DMS 273 (cell line): ENCODE results near the gene CUL7.
A peak's percentile ranks its signal among the peaks of the same experiment; 100 is the strongest.

Source experiments
- DNase-seq: peaks from one replicate; lab custom pipeline; 2025; ENCODE audit not compliant: unreplicated experiment; lab: John Stamatoyannopoulos, UW

The CUL7 gene

DNA sequence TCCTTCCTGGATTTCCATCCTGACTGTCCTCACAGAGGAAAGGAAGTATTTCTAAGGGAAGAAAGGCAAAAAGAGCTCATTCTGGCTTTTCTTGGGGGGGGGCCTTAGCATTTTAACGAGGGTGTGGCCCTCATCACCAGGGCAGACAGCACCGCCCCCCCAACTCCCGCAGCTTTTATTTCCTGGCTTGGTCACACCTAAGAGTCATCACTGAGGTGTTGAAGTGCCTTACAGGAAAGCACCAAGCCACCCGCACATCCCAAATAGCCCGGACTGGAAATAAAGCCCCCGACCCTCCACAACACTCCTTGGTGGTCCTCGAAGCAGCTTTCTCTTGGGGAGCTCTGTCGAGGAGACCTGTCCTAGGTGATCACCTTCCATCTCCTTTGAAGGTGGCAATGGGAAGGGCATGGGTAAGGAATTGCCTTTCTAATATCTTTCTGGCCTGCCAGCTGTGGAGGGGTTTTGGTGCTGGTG, 23.7 kb upstream of the CUL7 start:
- no peak for DNase-seq

DNA sequence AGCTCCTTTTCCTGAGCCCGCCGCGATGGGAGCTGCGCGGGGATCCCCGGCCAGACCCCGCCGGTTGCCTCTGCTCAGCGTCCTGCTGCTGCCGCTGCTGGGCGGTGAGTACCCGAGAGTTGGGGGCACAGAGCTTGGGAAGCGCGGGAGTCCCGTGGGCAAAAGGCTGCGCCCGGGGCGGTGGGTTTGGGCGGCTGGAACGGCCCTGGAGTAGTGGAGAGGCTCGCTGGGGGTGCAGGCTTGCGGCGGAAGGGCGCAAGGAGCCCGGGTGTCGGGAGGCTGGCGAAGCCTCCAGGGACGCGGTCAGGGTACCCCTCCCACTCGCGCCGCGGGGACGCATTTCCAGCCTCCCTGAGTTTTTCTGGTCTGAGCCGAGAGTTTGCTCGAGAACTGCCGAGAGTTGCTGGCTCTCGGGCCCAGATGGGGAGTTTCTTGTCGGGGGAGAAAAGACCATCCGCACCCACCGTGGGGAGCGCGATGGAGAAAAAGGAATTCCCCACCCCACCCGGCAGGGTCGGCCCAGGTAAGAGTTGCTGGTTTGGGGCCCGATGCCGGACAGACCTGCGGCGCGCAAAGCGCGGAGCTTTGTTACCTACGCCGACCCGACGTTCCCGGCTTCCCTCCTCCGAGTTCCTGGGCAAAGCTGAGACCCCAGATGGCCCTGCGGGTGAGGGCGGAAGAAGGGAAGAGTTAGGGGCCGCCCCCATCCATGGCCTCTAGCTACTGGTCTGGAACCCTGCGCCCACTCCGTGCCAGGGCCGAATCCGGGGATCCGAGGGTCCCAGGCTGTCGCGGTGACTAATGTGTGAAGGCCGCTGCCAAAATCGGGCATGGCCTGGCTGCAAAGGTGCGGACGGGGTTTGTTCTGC, 23.0 kb upstream of the CUL7 start:
- DNase-seq, result peak; percentile 80

DNA sequence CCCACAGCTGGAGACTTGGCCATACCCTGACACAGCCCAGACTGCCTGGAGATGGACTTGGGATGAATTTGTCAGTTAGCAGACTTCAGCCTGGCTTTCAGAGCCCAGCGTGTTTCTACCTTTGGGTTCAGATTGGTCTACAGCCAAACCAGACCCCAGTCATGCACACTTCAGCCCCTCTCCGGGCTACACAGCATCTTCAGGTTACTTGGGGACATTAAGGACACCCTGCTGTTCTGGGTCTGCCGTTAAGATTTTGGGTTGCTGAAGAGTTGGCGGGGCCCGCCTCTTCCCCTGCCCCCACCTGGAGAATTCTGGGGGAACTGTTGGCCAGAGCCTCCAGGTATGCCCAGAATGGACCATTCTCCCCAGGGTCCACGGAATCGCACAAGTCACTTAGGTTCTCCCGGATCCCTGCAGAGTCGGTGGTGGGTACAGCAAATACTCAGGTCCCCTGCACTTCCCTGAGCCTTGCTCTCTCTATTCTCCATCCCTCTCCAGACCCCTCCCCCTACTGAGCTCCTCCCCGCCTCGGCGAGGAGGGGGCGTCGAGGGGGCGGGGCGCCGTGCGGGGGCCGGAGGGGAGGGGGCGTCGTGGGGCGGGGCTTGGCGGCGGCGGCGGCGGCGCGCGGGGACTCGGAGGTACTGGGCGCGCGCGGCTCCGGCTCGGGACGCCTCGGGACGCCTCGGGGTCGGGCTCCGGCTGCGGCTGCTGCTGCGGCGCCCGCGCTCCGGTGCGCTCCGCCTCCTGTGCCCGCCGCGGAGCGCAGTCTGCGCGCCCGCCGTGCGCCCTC, 22.2 kb upstream of the CUL7 start, which contains the start of gene PTK7:
PTK7 (plus strand) TSS at position 645 of the 794 bp plus-strand sequence. CDS start 175 bp downstream, outside the sequence.
- peak; percentile 90 for DNase-seq

DNA sequence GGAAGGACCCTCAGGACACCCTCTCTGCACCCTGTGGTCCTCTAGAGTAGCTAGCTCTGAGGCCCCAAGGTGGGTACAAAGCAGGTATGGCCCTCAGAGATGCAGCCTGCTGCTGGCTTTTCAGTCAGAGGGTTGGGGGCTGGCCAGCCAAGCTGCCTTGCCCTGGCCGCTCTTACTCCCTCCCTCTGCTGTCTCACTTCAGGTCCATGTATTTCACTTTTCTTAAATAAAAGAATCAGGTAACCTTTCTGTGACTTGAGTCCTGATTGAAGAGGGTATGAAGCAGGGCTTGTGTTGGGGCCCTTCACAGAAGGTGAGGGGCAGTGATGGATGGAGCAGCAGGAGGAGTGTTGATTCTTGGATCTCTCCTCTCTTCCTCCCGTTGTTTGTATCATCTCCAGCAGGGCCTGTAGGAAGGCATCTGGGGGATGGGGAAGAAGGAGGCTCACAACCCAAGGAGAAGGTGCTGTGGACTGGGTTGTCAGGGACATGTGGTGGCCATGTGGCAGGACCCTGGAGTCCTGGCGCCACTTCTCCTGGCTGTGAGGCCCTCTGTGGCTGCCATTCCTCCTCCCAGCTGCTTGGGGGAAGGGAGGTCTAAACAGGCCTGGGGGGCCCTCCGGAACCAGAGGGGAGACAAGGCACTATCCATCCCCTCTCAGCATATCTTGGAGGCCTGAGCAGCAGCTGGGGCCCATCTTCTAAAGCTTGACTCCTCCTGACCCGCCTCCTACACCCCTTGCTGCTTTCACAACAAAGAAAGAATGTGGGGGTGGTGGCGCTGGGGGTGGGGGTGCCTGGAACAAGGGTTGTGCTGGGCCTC, 21.4 kb upstream of the CUL7 start:
- DNase-seq, result no peak

DNA sequence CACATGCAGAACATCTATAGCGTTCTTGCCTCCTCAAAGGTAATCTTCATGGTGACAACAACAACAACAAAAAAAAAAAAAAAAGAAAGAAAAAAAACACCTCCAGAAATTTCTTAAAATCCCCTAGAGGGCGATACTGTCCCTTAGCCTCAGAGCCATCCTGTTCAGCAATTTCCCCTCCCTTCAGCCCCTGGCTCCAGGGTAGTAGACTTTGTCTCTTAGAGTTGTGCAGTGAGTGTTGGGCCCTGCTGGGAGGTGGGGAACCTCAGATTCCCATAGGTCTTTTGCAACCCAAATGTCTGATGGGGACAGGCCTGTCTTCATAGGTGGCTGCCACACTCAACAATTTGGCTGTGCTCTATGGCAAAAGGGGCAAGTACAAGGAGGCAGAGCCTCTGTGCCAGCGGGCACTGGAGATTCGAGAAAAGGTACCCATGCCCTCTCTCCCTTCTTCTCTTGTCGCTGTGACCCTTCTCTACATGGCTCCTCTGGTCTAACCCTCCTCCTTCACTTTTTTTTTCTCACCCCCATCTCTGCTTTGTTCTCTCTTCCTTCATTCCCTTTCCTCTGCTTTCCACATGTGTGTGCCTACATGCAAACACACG, 16.5 kb upstream of the CUL7 start:
- peak; percentile 72 for DNase-seq

DNA sequence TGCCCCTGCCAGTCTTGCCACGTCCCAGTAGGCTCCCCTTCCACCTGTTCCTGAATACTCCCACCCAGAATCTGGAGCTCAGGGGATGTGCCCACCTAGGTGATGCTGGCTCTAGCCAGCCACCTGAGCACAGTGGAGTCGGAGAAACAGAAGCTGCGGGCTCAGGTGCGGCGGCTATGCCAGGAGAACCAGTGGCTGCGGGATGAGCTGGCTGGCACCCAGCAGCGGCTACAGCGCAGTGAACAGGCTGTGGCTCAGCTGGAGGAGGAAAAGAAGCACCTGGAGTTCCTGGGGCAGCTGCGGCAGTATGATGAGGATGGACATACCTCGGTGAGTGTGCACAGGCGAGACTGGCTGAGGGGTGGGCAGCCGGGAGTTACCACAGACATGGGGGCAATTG, 9.2 kb upstream of the CUL7 start:
- no peak for DNase-seq

DNA sequence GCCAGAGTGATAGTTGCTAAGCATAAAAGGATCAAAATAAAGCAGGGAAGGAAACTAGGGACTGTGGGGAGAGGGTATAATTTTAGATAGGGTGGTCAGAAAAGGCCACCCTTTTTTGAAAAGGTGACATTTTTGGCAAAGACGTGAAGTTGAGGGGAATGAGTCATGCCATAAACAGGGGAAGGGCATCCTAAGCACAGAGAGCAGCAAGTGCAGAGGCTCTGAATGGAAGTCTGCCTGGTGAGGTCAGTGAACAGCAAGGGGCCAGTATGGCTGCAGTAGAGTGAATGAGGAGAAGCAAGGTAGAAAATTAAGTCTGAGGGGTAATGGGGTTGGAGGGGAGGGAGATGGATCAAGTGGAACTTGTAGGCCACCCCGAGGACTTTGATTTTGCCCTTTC, 8.2 kb upstream of the CUL7 start:
- no peak for DNase-seq

DNA sequence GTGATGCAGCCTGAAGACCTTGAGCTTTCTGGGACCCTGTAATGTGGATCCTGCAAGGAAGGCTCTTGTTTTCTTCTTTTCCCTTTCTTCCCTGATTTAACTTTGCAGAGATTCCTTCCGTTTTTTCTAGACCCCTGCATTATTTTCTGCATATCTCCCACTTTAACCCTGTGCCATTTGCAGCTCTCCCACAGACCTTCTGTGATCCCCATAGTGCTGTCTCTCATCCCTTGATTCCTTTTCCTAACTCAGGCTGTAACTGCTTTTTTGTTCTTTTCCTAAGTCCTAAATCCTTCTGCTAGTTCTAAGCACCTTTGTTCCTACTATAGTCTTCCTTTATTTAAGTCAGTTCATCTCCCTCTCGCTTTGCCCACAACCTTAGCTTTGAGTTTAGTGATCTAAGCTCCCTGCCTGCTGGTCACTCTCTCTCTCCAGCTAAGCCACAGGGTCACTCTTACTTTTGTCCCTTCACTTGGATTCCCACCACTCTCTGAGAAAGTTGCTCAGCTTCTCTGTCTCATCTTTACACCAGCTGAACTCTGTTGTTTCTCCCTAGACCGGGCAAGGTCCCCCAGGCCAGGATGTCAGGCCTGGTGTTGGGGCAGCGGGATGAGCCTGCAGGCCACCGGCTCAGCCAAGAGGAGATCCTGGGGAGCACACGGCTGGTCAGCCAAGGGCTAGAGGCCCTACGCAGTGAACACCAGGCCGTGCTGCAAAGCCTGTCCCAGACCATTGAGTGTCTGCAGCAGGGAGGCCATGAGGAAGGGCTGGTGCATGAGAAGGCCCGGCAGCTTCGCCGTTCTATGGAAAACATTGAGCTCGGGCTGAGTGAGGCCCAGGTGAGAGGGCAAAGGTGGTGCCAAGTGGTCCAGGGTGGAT, 7.3 kb upstream of the CUL7 start:
- no peak for DNase-seq

DNA sequence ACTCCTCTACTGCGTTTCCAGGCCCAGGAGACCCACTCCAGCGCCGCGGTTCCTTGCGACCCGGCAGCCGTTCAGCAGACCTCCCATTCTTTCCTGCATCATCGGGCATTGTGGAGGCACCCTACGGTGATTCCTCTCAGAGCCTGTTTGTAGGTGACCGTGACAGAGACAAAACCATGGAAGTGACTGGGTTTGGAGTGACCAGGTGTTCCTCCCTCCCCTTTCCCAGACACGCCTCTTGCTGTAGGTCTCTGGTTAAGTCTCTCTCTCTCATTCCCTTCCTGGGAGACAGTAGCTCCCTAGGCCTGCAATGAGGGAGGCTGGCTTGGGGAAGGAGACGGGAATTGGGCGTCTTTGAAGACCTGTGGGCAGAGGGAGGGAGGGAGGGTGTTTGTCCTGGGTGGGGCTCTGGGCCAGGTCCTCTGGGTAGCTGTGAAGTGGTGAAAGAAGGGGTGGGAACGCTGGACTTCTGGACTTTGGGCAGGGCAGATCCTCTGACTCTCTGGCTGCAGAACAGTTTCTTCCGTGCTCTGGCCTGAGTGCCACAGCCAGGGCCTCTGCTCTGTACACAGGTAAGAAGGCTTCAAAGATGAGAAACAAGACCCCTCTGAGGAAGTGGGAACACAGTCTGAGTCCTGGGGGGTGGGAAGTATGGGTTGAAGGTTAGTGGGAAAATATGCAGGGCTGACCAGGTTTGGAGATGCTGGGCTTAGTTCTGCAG, 6.5 kb upstream of the CUL7 start:
- peak; percentile 58 for DNase-seq

DNA sequence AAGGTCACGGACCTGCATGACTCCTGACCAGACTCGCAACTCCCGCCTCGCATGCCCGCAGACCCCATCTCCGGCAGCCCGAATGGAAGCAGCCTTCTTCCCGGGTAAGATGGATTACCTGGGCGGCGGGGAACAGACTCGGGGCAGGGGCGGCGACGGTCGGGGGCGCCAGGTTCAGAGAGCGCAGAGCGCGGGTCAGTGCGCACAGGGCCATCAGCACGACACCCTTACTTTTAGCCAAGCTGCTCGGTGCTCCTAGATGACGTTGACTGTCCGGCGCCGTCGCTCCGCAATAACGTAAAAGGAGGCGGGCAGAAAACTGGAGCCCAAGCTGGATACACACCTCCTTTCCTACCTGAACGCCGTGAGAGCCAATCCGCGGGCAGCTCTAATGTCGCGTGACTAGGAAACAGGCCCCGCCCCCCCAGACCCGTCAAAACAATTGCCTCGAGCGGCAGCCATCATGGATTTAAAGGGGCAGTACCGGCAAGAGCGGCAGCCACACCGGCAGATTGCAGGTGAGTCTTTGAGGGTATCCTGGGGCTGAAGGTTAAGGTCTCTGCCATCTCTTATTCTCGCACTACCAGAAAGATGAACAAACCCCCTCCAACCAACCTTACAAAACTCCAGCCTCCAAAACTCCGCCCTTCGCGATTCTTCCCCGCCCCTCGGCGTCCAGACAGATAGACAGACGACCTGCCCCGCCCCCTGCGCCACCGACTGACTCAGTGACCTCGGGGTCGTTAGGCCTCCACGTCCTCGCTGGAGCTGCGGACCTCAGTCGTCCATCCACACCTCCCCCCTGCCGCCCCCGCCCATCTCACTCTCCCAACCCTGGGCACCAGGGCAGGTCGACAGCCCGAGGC, 5.8 kb upstream of the CUL7 start, which contains the start of the genes KLC4 and MRPL2:
KLC4 (plus strand) TSS at position 464 of the 866 bp plus-strand sequence. CDS start 1,705 bp downstream, outside the sequence.
MRPL2 (minus strand) TSS at position 267 of the 866 bp plus-strand sequence; CDS start at position 214, 53 bp downstream.
- DNase-seq, result peak; percentile 99

DNA sequence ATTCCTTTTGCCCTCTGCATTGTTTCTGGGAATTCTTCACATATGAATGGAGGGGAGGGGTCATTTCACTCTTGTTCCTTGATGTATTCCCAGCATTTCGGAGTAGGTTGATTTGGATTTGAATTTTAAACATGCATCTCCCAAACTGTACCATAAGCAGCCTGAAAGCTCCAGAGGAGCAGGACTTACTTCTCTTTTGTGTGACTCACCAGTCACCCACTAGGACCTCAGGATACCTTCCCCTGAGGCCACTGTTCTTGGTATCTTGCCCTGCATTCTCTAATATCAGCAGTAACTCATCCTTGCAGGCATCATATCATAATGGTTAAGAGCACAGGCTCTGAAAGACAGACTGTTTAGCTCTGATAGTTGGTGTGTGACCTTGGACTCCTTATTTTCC, 4.9 kb upstream of the CUL7 start:
- no peak for DNase-seq

DNA sequence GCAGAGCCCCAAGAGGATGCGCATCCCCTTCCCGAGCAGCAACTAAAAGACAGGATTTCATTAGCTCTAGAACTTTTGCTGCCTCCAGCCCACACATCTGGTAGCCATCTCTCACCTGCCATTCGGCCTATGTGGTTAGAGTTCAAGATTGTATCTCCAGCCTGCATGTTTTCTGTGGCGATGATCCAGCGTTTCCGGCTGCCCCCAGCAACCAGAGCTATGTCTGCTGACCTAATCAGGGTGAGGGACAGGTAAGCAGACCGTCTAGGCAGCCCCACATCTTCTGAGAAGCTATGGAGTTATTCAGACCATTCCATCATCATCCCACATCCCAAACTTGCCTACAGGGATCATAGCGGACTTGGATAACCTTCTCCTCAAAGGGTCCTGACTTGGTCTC, 2.3 kb upstream of the CUL7 start:
- no peak for DNase-seq

DNA sequence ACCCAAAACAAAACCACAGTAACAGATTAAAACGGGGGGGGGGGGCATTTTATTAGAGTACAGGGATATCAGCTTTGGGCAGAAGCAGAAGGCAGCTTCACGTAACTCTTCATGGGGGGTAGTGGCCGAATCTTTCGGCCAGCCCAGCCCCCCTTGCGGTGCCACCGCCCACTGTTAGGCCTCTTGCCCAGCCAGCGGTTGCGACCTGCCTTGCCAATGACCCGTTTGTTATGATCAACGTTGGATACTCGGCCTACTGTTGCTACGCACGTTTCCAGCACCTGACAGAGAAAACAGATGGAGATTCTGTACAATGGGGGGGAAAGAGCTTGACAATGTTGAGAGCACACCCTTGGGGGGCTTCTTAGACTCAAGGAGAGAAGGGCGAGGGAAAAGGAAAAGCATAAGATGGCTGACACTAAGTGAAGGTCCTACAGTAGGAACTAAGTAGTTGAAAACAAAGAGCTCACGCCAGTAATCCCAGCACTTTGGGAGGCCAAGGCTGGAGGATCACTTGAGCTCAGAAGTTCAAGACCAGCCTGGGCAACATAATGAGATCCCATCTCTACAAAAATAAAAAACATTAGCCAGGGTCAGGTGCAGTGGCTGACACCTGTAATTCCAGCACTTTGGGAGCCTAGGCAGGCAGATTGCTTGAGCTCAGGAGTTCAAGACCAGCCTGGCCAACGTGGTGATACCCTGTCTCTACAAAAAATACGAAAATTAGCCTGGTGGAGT, 724 bp upstream of the CUL7 start:
- peak; percentile 35 for DNase-seq

DNA sequence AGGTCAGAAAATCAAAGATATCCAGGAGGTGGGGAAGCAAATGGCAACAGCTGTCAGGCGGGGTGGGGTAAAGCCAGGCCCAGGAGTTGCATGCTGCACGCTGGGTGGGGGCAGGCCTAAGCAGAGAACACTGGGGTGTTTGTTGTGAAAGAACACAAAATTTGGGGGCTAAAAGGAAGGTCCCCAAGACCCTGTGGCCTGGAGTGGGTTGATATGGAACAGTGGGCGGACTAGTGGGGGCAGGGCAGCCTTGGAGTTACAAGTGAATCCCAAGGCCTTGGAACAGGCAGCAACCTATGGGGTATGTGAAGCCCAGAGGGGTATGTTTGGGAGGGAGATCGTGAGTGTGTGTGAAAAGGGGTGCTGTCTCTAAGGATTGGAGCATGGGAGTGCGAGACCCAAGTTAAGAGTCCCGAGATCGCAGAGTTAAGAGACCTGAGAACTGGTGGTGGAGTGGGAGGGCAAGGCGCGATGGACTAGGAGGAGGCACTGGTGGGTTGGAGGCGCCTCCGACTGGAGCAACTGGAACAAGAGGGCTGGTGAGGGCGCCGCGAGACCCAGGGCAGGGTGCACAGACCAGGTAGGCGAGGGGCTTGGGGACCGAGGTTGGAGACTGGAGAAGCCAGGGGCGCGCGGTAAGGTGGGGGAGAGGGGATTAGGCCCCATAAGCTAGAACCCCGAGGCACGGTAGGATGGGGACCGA, 658 bp downstream of the CUL7 start:
- DNase-seq, result peak; percentile 59

DNA sequence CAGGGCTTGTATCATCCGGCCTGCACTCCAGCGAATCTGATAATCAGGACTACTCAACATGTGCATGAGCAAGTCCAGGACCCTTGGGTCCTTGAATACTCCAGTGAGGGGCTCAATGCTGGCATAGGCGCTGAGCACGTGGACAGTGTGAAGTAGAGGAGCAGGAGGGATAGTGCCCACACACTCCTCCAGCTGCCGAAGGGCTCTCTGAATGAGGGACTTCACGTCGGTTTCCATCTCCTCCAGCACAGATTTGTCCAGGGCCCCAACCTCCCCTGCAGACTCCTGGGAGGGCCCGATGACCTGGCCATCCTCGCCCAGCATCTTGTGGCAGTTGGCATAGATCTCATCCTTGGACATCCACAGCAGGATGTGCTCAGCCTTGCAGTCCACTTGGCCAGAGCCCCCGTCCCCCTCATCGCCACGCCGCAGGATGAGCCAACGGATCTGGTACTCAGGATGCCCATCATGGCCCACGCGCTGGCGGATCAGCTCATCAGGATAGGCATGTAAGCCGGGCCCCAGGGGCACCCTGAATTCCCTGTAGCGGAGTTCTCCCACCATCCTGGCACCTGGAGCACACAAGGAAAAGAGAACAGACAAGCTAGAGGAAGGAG, 1.3 kb downstream of the CUL7 start:
- no peak for DNase-seq

DNA sequence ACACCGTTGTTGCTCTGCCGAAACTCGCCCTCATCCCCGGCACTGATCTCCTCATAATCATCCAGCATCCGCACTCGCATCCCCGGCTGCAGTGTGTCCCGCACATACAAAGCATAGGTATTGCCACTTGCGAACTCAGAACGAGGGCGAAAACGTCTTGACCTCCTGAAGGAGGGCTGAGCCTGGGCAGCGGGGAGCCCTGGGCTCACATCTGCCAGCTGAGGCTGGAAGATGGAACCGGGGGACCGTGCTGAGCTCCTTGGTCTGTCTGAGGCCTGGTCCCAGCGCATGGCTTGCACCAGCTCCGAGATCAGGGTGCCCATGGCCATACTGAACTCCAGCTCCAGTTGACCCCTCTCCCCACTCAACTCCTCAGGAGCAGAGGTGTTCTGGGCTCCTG, 2.7 kb downstream of the CUL7 start:
- DNase-seq, result no peak
